HG02973 (cell line): ENCODE data around the gene OSTM1.
"Not testable (repeated sequence)": the region's sequence is repeated elsewhere in the genome, so short reads cannot be mapped to it uniquely, and the experiment has no call there.

Experiments
- ATAC-seq: cut with Tn5 transposase; IDR thresholded peaks from one replicate; pipeline ENCODE4 v1.9.1; 2021; ENCODE audit warnings: moderate library complexity; ENCODE audit not compliant: unreplicated experiment

The OSTM1 gene

GRCh38 chr6:108024427-108025073, 50.0 kb downstream of the OSTM1 start:
- no peak for ATAC-seq

DNA sequence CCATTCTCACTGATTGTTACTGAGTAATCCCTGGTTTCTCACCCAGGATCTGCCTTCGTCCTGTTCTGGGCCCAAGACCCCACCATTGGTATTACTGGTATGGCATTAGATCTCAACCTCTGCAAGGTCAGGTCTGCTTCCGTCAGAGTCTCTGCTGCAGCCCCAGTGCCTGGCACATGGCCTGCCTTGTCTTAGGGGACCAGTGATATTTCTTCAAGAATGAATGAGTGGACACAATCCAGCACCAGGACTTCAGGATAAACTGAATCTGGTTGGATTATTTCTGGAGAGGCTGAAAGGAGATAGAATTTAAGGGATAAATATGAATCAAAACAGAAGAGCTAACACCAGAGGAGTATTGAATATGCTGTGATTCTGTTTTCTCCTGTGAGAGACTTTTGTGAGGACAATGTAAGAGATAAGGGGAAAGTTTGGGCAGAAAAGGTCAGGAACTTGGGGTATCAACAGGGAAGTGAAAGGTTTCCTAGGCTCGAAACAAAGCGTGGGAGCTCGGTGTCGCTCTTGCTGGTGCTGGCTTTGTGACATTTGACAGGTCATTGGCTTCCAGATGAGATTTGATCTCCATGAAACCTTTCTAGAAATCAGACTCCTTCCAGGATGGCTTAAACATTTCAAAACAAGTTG, 53.9 kb downstream of the OSTM1 start:
- no peak for ATAC-seq

GRCh38 chr6:108016283-108016682, 58.3 kb downstream of the OSTM1 start:
- ATAC-seq = not testable (repeated sequence)

DNA sequence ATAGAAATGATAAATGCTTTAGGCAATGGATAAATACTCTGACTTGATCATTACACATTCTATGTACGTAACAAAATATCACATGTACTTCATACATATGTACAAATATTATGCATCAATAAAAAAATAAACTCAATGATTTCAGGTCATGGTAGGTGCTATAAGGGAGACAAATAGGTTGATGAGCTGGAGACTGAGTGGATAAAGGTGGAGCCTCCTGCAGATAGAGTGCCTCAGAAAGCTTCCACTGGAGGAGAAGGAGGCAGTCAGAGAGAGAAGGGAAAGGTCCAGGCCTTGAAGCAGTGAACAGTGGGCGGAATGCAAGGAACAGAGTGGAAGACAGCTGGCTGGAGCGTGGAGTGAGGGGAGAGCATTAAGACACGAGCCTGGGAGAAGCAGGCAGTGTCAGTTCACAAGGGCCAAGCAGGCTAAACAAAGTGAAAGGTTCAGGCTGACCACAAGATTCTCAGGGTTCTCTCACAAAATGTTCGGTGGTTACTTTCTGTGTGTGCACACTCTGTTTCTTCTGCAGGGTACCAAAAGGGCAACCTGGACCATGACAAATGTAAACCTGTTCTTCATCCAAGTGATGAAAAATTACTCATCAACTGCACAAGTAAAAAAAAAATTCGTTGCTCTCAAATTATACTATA, 60.6 kb downstream of the OSTM1 start:
- no peak for ATAC-seq

- no peak for ATAC-seq
Observed at GRCh38 chr6:108009894-108010293, 64.6 kb downstream of the OSTM1 start.

DNA sequence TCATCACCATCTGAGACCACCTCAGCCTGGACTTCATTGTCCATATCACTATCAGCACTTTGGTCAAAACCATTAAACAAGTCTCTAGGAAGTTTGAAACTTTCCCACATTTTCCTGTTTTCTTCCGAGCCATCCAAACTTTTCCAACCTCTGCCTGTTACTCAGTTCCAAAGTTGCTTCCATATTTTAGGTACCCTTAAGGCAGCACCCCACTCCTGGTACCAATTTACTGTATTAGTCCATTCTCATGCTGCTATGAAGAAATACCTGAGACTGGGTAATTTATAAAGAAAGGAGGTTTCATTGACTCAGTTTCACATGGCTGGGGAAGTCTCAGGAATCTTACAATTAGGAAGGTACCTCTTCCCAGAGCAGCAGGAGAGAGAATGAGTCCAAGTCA, 65.3 kb downstream of the OSTM1 start:
- not testable (repeated sequence) for ATAC-seq

DNA sequence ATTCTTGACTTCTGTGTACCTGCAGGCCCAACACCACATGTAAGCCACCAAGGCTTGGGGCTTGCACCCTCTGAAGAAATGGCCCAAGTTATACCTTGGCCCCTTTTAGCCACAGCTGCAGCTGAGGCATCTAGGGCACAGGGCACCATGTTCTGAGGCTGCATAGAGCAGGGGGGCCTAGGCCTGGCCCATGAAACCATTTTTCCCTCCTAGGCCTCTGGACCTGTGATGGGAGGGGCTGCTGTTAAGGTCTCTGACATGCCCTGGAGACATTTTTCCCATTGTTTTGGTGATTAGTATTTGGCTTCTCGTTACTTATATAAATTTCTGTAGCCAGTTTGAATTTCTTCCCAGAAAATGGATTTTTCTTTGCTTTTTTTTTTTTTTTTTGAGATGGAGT, 66.2 kb downstream of the OSTM1 start:
- no peak for ATAC-seq

DNA sequence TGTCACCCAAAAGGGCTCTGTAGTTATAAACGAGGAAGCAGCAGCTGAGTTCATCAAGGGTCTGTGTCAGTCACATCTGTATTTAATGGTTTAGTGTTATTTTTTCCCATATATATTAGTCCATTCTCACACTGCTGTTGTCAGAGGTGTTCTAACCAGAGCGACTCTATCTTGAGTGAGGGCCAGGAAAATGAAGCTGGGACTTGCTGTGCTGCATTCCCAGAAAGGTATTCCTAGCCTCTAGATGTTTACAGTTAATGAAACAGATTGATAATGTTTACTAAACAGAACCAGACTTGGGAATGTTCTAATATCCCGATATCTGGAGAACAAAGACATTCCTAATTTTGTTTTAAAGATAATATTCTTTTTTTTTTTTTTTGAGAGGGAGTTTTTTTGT, 68.6 kb downstream of the OSTM1 start:
- no peak for ATAC-seq

GRCh38 chr6:108004861-108005260, 69.7 kb downstream of the OSTM1 start:
- no peak for ATAC-seq

- no peak for ATAC-seq
Observed at GRCh38 chr6:108002365-108003221, 71.9 kb downstream of the OSTM1 start.

GRCh38 chr6:108001696-108002231, 72.8 kb downstream of the OSTM1 start:
- ATAC-seq = no peak

- ATAC-seq = not testable (repeated sequence)
Observed at GRCh38 chr6:108000259-108000658, 74.3 kb downstream of the OSTM1 start.

- ATAC-seq = no peak
Observed at GRCh38 chr6:107999341-107999740, 75.2 kb downstream of the OSTM1 start.

- no peak for ATAC-seq
Observed at GRCh38 chr6:107991772-107992550, 82.6 kb downstream of the OSTM1 start.
